ENCODE results near the gene LRRC28.

LRRC28 gene

DNA sequence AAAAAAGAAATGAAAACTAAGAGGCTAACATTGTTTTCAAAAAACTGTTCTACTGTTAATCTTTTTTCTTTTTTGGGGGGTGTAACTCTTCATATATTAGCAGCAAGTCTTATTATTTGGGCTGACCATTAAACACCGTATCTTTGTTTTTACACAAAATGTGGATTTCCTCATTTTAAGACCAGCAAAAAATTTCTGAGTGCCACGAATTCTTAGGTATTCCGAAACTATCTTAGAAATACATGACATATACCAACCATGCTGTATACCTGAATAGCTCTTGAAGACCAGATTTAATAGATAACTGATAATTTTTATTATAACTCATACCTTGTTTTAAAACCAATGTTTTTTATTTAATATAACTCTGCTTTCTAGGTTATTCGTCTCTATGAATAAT, 1.3 kb upstream of the LRRC28 start:
- no peak for DNase-seq

DNA sequence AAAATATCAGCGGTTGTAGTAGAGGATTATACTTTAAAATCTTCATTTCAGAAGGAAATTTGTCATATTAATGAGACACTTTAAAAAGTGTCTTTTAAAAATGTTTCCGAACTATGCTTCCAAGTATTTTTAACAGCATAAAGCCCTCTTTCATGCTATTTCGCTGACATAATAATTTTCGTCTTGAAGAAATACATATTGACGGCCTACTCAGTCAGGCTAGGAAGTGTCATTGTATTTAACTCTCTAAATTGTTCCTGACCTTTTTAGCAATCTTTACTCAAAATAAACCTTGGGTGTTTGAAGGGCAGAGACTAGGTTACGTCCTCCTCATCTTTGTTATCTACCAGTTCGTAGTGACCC, 806 bp upstream of the LRRC28 start:
- no peak for DNase-seq

GRCh38 chr15:99252326-99252725, 1.0 kb downstream of the LRRC28 start:
- no peak for DNase-seq

GRCh38 chr15:99253381-99254090, 2.3 kb downstream of the LRRC28 start:
- DNase-seq, result no peak

- no peak for DNase-seq
These were observed 5.9 kb downstream of the LRRC28 start for GRCh38 chr15:99257107-99257750.

GRCh38 chr15:99264125-99264524, 12.8 kb downstream of the LRRC28 start:
- no peak for DNase-seq

DNA sequence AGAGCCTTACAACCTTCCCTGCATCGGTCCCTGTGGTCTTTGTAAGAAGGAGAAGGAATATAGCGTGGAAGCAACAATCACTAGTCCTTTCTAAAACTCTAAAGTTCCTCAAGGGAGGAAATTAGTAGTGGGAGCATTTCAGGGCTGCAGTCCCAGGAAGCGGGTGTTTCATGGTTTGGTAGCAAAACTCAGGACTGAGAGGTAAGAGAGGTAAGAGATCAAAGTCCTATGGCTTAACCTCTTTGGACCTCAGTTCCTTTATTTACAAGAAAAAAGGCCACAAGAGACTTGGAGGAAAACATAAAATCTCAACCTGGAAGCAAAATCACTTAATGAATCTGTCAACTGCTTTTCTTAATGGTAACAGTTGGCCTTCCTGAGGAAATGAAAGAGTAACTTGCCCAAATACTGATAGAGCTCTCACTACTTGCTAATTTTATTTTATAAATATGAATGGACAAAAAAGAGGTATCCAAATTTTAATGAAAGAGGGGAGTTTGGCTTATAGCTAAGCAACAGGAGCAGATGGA, 14.3 kb downstream of the LRRC28 start:
- DNase-seq, result no peak

GRCh38 chr15:99267957-99268356, 16.7 kb downstream of the LRRC28 start:
- DNase-seq, result no peak

- no peak for DNase-seq
These were observed 17.1 kb downstream of the LRRC28 start for GRCh38 chr15:99268431-99268830.

- DNase-seq, result no peak
These were observed 22.5 kb downstream of the LRRC28 start for GRCh38 chr15:99273801-99274200.

DNA sequence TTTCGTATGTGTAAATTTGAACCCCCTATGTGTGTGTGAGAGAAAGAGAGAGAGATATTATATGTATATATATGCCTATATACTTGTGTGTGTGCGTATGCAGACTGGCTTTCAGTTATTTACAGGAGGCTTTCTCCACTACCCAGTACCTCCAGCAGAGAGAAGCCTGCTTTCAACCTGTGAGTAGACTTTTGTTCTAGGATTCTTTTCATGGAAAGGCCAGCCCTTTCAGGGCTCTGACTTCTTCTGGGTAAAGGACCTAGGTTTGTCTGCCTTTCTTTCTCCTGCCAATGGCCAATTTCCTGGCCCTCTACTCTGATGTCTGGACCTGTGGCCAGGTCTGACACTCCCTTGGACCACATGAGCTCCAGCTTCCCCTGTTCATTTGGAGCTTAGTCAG, 23.8 kb downstream of the LRRC28 start:
- DNase-seq, result no peak

DNA sequence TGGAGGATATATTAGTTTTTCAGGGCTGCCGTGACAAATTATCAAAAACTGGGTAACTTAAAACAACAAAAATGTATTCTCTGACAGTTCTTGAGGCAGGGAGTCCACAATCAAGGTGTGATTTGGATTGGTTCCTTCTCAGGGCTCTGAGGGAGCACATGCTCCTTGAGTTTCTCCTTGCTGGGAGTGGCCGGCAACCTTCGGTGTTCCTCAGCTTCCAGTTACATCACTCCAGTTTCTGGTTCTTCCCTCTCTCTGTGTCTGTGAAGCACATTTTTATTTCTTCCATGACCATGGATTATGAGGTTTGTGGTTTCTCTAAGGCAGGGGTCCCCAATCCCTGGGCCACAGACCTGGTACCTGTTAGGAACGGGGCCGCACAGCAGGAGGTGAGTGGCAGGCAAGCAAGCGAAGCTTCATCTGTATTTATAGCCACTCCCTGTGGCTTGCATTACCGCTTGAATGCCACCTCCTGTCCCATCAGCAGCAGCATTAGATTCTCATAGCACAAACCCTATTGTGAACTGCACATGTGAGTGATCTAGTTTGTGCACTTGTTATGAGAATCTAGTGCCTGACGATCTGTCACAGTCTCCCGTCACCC, 24.3 kb downstream of the LRRC28 start:
- no peak for DNase-seq

- DNase-seq, result no peak
These were observed 28.0 kb downstream of the LRRC28 start for GRCh38 chr15:99279290-99279689.

DNA sequence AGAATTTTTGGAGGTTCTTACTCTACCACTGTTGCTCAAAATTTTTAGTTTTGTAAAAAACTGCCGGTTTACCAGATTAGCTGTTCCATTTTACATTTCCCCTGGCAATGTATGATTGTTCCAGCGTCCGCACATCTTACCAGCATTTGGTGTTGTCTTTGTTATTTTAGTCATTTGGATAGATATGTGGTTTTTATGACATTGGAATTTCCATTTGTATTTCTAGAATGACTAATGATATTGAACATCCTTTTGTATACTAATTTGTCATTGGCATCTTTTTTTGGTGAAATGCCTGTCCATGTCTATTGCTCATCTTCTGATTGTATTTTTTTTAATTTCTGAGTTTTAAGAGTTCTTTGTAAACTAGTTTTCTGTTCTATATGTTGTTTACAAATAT, 28.5 kb downstream of the LRRC28 start:
- no peak for DNase-seq

- DNase-seq, result no peak
These were observed 30.8 kb downstream of the LRRC28 start for GRCh38 chr15:99282121-99282520.

GRCh38 chr15:99282586-99282985, 31.3 kb downstream of the LRRC28 start:
- no peak for DNase-seq

DNA sequence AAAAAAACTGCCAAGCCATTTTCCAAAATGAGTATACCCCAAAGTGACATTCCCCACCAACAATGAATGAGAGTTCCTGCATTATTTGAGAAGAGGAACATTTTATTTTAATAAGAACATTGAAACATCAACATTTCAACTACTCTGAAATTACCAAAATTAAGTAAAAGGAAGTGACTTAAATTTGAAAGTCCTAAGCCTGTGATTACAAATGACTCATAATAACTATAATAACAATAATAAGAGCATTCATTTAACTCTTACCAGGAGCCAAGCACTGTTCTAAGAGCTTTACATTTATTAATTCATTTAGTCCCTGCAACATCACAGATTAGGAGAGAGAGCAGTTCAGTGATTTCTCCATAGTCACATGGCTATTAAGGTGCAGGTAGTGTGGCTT, 32.4 kb downstream of the LRRC28 start:
- DNase-seq, result no peak

GRCh38 chr15:99291643-99292042, 40.4 kb downstream of the LRRC28 start:
- no peak for DNase-seq

DNA sequence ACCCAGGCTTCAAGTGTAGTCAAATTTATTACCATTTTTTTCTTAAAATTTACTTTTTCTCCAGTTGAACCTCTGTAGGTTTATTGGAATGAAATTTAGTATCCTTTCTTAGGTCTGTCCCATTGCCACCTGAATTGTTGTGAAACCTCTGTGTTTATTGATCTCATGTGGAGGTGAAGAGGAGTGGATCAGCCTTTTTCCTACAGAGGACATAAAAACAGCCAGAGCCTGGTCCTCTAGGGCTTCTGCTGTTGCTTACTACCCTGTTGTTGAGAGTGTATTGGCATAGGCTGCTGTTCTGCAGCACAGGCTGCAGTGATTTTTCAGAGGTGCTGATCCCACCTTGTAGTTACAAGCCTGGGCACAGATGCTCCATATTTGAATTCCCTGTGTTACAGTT, 44.6 kb downstream of the LRRC28 start:
- DNase-seq, result no peak

DNA sequence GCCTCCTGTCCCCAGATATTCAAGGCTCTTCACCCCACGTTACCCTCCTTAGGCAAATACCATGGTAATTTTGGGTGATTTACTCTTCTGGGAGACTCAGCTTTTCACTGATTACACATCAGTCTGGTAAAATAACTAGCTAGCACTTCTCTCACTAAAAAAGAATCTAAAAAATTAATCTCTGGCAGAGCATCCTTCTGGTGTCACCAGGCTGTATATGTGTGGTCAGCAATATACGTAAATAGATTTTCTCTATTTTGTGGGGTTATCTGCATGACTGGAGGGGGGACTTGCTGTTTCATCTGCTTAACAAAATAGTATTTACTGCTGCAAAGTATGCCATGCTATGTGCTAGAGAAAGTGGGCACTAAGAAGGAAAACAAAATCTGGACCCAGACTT, 45.1 kb downstream of the LRRC28 start:
- DNase-seq, result no peak

- DNase-seq, result no peak
These were observed 52.6 kb downstream of the LRRC28 start for GRCh38 chr15:99303907-99304306.

DNA sequence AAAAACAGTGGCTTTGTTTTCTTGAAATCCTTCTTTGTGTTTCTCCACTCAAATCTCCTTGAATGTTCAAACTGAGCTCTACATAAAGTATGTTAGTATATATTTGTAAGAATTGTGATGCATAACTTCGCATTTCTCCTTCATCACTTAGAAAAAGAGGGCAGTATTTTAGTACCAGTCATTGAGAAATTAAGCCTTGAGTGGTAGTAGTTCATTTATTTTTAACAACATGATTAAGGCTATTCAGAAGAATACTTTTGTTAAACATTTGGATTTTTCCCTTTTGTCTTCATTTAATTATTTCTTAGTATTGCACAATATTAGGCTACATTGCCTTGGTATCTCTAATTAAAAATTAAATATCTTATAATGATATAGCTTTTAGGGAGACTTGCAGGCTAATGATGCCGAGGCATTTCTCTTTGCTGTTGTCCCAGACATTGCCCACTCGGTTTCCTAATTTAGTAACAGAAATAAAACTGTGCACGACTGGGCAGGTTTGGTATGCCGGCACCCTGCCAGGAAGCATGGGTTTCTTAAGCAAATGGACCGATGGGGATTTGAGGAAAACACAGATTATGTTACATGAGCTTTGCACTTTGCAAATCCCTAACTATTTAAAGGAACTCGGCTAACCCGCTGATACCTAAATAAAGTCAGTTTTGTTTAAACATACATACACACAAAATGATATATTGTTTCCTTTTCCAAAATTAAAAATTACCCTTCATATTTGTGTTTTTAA, 54.7 kb downstream of the LRRC28 start:
- peak; percentile 28 for DNase-seq

GRCh38 chr15:99306694-99307338, 55.5 kb downstream of the LRRC28 start:
- peak; percentile 79 for DNase-seq

Data from retina (tissue), 1 donor.